NCI-H2029 treated with DMSO at 0.1 percent for 48 hours (cell line): ENCODE results near the gene FAM200A.
"Not testable (repeated sequence)": the region's sequence is repeated elsewhere in the genome, so short reads cannot be mapped to it uniquely, and the experiment has no call there.

Experiments used
- DNase-seq: peaks from one replicate; lab custom pipeline; 2025; lab: John Stamatoyannopoulos, UW

FAM200A gene

DNA sequence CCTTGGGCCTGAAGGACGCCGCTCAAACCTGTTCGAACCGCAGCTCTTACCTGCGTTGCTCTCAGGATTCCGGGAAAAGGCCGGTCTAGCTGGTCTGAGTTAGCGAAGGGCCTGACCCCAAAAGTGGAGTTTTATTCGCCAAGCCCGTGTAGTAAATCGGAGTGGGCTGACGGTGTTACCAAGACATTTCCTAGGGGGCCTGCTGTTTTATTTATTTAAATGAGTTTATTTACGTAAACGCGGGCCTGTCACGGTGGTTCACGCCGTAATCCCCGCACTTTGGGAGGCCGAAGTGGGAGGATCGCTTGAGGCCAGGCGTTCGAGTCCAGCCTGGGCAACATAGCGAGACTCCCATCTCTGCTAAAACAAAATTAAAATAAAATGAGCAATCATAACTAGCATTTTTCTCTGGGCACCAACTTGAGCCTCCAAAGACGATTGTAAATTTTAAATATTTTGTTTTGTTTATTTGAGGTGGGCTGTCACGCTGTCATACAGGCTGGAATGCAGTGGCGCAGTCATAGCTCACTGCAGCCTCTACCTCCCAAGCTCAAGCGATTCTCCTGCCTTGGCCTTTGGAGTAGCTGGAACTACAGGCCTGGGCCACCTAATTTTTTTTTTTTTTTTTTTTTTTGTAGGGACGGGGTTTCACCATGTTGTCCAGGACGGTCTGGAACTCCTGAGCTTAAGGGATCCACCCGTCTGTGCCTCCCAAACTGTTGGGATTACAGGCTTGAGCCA lies 7.4 kb upstream of the FAM200A start:
- DNase-seq = no peak

DNA sequence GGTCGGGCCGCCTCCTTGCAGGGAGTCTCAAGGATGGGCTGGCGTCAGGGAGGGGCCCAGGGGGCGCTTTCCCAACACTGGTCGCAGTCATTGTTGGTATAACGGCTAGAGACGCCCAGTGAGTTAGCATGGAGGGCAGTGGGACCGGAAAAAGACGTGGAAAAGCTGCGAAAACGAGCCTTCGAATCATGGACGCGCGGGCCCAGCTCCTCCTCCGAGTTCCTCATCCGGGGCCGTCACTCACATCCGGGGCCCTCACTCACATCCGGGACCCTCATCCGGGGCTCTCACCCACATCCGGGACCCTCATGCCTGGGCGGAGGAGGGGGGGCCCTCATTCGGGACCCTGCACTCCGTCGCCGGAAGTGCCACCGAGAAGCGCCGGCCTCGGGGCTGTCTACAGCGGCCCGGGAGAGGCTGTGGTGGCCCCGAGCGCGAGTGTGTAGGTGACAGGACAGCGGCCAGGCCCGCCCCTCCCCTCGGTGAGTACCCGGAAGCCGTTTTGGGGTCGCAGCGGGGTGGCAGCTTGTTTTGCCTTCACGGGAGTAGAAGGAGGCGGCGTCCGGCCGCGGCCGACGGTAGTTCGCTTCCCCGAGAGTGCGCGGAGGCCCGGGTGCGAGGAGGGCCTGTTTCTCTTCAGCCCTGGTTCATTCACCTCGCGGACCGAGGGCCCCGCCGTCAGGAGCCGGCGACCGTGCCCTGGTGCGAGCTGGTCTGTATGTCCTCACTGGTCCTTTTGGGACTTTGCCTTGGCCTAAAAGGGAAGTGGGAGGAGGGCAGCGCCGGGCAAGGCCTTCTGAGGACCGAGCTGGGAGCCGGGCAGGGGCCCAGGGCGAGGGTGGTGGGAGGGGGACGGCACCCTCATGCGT lies 6.6 kb upstream of the FAM200A start, which contains the start of gene ZNF655:
Gene ZNF655 (plus strand): TSS at position 337 of the 869 bp plus-strand sequence. CDS start 1,918 bp downstream, outside the sequence.
- DNase-seq = peak; percentile 65

DNA sequence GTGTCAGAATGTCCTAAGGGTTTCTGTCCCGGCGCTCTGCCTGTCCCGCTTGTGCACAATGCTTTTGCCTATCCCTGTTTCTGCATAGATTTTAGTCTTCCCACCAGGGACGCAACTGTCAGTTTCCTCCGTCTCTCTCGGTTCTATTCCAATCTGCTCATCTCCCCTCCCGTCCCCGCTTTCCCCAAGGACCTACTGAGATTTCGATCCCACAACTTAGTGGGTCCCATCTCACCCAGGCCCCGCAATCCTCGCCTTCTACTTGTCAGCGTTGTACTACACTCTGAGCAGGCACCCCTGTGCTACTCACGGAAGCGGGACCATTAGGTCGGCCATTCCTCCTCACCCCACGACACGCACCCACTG lies 6.0 kb upstream of the FAM200A start:
- DNase-seq = no peak

DNA sequence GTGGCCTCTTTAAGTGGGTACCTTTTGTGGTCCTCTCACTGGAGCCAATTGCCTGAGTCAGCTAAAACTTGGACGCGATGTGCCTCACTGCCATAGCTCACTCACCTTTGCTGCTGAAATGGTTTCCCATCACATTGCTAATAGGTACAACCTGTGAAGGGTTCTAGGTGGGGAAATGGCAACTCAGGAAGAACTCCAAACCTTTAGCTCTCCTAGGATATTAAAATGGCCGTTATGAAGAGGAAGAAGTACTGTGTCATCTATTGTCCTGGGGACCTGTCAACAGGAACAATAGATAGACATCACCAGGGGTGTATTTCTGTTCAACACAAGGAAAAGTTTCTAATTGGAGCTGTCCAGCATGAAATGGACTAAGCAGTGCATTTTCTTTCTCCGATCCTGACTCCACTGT lies 5.3 kb upstream of the FAM200A start:
- DNase-seq = no peak

DNA sequence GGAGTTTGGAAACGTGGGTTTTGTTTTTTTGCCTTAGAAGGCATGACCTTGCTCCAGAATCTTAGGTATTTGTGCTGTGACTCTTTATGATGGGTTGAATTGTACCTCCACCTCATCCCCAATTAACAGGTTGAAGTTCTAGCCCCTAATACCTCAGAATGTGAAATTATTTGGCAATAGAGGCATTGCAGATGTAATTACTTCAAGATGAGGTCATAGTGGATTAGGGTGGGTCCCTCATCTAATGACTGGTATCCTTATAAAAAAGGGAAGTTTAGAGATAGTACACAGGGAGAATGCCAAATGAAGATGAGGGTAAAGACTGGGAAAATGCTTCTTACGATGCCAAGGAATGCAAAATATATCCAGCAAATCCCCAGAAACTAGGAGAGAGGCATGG lies 3.0 kb upstream of the FAM200A start:
- no peak for DNase-seq

DNA sequence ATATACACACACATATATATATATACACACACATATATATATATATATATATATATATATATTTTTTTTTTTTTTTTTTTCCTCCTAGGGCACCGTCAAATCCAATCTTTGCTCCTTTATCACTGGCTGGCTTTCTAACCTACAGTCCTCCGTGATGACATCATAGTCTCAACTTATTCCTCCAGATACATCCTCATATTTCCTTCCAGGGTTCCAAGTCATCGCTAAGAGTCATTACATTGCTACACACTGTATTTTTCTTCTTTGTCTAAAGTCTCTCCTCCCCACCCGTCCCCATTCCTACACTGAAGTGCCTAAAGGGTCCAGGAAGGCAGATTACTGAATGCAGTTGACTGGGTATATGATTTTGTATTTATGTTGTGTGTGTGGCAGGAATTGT lies 1.1 kb upstream of the FAM200A start:
- no peak for DNase-seq

DNA sequence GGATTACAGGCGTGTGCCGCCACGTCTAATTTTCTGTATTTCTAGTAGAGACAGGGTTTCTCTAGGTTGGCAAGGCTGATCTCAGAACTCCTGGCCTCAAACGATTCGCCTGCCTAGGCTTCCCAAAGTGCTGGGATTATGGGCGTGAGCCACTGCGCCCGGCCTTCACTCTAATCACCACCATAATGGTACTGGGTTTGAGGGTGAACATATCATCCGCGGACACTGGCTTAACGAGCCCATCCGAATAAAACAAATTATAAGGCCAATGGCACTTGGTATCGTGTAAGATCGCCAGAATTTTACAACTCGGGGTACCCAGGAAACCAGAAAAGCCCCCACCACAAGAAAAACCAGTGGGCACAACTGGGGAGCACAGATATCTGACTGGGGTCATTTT lies 580 bp downstream of the FAM200A start:
- DNase-seq = no peak

DNA sequence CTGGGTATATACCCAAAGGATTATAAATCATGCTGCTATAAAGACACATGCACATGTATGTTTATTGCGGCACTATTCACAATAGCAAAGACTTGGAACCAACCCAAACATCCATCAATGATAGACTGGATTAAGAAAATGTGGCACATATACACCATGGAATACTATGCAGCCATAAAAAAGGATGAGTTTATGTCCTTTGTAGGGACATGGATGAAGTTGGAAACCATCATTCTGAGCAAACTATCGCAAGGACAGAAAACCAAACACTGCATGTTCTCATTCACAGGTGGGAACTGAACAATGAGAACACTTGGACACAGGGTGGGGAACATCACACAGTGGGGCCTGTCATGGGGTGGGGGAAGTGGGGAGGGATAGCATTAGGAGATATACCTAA lies 2.4 kb downstream of the FAM200A start:
- not testable (repeated sequence) for DNase-seq

DNA sequence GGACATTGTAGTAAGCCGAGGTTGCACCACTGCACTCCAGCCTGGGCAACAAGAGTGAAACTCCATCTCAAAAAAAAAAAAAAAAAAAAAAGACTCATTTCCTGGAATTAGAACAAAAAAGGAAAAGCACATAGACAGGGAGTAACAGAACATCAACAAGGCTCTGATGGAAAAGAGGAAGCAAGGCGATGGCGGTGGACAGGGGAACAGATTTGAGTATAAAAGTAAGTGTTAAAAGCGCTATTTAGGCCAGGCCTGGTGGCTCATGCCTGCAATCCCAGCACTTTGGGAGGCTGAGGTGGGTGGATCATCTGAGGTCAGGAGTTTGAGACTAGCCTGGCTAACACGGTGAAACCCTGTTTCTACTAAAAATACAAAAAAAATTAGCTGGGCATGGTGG lies 6.6 kb downstream of the FAM200A start:
- DNase-seq = not testable (repeated sequence)

DNA sequence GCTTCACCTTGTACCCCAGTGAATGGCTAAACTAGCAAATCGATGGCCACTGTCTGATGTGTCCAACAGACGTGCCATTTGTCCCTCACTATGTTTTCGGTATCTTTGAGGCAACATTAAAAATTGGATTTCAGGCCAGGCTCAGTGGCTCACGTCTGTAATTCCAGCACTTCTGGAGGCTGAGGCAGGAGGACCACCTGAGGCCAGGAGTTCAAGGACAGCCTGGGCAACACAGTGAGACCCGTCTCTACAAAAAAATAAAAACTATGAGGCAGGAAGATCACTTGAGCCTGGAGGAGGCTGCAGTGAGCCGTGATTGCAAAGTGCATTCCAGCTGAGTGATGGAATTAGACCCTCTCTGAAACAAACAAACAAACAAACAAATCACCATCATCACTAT lies 8.0 kb downstream of the FAM200A start:
- DNase-seq = no peak

DNA sequence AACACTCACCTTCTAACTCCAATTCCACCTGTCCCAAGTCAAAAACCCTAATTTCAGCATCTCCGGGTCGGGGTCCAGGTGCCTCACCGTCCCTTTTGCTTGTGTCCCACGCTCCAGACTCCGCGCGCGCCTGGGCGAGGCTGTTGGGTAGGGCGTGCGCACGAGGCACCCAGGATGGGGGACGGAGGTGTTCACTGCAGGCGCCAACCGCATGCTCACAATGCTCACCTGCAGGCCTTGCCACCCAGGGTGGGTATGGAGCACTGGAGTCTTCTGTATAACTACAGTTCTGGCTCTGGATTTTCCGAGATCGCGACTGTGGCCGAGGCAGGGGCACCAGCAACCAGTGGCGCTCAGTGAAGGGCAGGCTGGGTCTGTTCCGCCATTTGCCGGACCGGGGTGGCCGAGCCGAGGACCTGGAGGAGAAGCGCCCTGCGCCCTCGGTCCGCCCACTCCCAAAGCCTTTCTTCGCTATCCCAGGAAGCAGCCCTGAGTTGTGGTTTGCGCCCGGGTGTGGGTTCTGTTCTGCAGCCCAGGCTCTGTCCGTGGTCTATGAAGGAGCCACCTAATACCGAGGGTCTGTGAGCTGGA lies 8.7 kb downstream of the FAM200A start:
- no peak for DNase-seq

DNA sequence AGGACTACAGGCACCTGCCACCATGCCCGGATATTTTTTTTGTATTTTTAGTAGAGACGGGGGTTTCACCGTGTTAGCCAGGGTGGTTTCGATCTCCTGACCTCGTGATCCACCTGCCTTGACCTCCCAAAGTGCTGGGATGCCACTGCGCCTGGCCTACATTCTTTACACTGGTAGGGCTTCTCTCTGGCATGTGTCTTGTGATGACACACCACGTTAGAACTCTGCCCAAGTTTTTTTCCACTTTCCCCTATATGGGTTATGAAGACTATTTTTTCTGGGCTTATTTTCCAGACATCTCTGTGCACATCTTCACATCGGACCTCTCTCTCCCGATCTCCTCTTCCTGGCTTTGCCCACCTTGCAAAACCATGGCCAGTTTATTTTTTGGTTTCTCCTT lies 10.7 kb downstream of the FAM200A start:
- no peak for DNase-seq

DNA sequence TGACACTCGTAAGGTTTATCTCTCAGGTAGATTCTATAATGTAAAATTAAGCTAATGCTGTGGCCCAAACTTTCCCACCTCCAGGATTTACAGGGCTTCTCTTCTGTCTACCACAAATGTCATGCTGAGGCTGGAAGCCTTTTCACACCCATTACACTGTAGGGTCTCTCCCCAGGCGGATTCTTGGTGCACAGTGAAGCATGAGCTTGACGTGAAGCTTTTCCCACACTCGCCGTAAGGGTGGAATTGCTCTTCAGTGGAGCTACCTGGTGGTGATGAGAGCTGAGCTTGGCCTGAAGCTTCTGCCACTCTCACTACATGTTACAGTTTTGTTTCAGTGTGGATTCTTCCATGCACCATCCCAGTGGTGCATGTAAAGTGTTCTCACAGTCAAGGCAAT lies 11.4 kb downstream of the FAM200A start:
- DNase-seq = no peak

DNA sequence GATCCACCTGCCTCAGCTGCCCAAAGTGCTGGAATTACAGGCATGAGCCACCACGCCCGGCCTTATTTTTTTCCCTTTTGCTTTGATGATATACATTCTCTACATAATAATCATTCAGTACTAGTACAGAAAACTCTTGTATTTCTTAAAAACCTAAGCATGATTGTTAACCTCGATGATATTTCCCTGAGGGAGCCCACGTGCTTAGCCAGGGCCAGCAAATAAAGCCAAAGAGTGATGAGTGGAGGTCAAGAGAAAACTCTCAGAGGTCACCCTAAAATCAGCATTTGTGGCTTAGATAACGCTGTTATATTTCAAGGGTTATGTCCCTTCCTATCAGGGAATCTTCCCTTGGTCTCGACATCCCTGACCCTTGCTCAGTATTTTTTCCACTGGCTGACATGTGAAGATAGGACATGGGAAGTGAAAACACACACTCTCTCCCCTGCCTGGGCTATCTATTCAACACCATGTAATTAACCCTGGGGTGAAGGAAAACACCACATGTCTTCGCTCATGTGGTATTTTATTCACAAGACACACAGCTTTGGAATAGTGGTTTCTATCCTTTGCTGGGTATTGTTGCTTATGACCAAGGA lies 12.6 kb downstream of the FAM200A start:
- DNase-seq = no peak

DNA sequence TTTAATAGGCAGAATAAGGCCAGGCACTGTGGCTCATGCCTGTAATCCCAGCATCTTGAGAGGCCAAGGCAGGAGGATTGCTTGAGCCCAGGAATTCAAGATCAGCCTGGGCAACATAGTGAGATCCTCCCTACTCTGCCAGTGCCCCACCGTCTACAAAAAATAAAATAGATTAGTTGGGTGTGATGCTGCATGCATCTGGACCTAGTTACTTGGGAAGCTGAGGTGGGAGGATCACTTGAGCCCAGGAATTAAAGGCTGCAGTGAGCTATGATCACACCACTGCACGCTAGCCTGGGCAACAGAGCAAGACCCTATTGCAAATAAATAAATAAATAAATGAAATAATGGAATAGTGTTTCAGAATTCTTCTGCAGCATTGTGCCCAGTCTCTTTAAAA lies 16.2 kb downstream of the FAM200A start:
- no peak for DNase-seq

DNA sequence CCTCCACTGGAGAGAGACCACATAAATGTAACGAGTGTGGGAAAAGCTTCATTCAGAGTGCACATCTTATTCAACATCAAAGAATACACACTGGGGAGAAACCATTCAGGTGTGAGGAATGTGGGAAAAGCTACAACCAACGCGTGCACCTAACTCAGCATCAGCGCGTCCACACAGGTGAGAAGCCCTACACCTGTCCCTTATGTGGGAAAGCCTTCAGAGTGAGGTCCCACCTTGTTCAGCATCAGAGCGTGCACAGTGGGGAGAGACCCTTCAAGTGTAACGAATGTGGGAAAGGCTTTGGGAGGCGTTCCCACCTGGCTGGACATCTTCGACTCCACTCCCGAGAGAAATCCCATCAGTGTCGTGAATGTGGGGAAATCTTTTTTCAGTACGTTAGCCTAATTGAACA lies 20.6 kb downstream of the FAM200A start:
- DNase-seq = no peak

DNA sequence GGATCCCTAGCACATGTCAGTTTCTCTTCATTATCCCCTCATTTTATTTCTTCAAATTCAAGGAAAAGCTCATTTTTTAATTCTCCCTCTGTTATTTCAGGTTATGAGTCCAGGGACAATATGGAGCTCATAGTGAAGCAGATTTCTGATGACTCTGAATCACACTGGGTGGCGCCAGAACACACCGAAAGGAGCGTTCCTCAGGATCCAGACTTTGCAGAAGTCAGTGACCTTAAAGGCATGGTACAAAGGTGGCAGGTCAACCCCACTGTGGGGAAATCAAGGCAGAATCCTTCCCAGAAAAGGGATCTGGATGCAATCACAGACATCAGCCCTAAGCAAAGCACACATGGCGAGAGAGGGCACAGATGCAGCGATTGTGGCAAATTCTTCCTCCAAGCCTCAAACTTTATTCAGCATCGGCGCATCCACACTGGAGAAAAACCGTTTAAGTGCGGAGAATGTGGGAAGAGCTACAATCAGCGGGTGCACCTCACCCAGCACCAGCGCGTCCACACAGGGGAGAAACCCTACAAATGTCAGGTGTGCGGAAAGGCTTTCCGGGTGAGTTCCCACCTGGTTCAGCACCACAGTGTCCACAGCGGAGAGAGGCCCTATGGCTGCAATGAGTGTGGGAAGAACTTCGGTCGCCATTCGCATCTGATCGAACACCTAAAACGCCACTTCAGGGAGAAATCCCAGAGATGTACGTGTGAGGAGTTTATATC lies 26.0 kb downstream of the FAM200A start:
- no peak for DNase-seq

DNA sequence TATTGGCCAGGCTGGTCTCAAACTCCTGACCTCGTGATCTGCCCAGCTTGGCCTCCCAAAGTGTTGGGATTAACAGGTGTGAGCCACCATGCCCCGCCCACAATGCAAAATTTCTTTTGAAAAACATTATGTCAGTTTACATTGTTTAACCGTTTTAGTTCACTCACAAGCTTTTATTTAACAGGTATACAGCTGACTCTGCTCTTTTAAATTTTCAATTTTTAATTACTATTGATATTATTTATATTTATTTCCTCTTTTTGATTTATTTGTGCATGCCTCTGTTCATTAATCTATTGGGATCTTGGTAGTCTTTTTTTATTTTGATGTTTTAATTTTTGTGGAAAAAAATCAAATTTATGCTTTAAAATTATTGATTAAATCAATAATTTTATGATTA lies 30.5 kb downstream of the FAM200A start:
- DNase-seq = no peak

DNA sequence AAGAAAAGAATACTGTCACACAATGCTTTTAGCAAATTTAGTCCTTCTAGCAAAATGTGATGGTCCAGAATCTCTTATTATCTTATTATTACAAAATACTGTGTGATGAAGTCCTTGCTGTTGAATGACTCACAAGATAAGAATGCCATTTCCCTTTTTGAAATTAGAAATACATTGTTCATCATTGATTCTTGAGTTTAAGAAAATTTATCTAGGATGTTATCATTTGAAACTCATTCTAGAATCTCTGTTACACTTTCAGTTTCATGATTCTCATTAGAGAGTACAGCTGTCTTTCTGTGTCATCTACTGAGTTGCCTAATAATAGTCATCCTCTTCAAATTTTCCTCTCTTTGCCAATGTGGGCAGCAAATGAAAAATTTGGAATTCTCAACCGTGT lies 37.9 kb downstream of the FAM200A start:
- no peak for DNase-seq

DNA sequence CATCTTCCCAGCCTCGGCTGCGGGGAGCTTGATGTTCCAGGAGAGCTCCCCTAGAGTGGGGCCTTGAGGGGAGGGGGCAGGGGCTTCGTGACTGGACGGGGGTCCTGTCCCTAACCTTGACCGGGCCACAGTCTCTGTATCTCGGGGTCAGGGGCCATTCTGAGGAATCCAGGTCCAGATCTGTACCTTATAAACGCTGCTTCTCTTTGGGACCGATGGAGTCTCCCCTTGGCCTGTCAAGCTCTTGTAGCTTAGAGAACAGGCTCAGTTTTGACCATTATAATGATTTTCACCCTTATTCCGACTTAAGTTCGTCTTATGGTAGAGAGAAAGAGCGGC lies 46.6 kb downstream of the FAM200A start:
- DNase-seq = no peak

DNA sequence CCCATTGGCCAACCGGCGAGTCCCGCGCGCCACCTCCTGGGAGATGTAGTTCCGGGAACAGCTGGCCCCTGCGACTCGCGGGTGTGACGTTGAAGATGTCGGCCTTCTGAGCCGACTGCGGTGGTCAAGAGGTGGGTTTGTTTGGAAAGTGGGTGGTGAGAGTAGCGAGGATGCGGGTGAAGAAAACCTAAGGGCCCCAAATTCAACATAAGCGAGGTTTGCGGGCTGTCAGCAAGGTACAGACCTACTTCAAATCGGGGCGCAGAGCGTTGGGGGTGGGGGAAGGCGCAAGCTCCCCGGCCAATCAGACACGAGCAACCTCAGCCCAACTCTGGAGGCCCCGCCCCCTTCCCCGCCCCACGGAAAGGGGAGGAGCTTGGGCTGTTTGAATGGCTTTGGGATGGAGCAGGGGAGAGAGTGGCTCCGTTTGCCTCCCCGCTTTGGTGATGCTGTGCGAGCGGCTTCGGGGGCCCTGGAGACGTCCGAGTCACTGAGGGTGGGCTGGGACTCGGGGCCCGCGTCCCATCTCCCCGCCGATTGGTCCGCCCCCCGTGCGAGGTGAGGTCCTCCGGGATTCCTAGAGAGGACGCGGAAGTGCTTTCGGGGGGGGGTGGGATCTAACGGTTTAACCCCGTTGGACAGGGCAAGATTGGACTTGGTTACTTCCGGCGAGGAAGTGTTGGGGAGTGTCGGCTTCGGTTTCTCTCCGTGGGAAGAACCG lies 47.2 kb downstream of the FAM200A start, which contains the start of gene ZKSCAN5:
Gene ZKSCAN5 (plus strand): TSS at position 60 of the 721 bp plus-strand sequence. CDS start 1,383 bp downstream, outside the sequence.
- peak; percentile 89 for DNase-seq
